Uterus (tissue), 2 donors: ENCODE results near the gene COX6B1.

Source experiments
- POLR2A ChIP-seq, 2 donors: fragments of 450-650 bp; IDR thresholded peaks; one replicate each; pipeline ENCODE4 v1.6.1; 2016; ENCODE audit warnings: antibody characterized with exemption in 2 of 2, mild to moderate bottlenecking in 1 of 2, moderate library complexity in 1 of 2
- TF ChIP-seq, protein P1 (sequence below), 4 experiments: fragments of 200-600 bp in 2 of 4; fragments of 450-650 bp in 2 of 4; sonication (generic) in 2 of 4; IDR thresholded peaks; one replicate each; pipeline ENCODE4 v1.5.1; 2016 to 2019; ENCODE audit warnings: antibody characterized with exemption in 4 of 4, mild to moderate bottlenecking in 2 of 4, moderate library complexity in 1 of 4

DNA sequence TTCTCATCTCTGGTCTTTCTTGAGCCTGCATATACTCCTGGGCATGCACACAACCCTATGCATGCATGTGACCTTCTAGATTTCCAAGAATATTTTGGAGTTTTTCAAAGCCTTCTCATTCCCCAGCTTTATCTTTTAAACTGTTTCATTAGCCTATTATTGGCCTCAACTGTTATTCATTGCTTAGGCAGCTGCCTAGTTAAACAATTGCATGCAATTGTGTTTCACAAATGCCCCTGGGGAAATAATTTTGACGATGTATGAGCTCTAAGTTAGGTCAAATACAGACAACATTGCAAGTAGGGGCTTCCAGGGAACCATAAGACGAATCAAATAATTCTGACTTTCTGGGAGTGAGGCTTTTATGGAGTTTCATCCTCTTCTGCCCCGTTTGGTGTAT is 15.9 kb downstream of the COX6B1 start:
- TF ChIP-seq, protein P1, sequence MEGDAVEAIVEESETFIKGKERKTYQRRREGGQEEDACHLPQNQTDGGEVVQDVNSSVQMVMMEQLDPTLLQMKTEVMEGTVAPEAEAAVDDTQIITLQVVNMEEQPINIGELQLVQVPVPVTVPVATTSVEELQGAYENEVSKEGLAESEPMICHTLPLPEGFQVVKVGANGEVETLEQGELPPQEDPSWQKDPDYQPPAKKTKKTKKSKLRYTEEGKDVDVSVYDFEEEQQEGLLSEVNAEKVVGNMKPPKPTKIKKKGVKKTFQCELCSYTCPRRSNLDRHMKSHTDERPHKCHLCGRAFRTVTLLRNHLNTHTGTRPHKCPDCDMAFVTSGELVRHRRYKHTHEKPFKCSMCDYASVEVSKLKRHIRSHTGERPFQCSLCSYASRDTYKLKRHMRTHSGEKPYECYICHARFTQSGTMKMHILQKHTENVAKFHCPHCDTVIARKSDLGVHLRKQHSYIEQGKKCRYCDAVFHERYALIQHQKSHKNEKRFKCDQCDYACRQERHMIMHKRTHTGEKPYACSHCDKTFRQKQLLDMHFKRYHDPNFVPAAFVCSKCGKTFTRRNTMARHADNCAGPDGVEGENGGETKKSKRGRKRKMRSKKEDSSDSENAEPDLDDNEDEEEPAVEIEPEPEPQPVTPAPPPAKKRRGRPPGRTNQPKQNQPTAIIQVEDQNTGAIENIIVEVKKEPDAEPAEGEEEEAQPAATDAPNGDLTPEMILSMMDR (IDR thresholded peaks at IDR 0.05), result no peak
- no peak for TF ChIP-seq POLR2A (IDR thresholded peaks at IDR 0.05)
